GM19351 (cell line): ENCODE results near the gene BCL7B.
A peak's percentile ranks its signal among the peaks of the same experiment; 100 is the strongest.
"Not testable (repeated sequence)": the region's sequence is repeated elsewhere in the genome, so short reads cannot be mapped to it uniquely, and the experiment has no call there.

Experiments
- ATAC-seq: cut with Tn5 transposase; IDR thresholded peaks from one replicate; pipeline ENCODE4 v1.9.1; 2021; ENCODE audit warnings: mild to moderate bottlenecking, moderate library complexity; ENCODE audit not compliant: unreplicated experiment

Gene BCL7B

GRCh38 chr7:73557397-73558257 is at the start of gene BCL7B:
Gene BCL7B, minus strand, starts transcription at chr7:73557690. Its CDS starts 112 bp downstream, at chr7:73557578.
- ATAC-seq, result peak; percentile 41

DNA sequence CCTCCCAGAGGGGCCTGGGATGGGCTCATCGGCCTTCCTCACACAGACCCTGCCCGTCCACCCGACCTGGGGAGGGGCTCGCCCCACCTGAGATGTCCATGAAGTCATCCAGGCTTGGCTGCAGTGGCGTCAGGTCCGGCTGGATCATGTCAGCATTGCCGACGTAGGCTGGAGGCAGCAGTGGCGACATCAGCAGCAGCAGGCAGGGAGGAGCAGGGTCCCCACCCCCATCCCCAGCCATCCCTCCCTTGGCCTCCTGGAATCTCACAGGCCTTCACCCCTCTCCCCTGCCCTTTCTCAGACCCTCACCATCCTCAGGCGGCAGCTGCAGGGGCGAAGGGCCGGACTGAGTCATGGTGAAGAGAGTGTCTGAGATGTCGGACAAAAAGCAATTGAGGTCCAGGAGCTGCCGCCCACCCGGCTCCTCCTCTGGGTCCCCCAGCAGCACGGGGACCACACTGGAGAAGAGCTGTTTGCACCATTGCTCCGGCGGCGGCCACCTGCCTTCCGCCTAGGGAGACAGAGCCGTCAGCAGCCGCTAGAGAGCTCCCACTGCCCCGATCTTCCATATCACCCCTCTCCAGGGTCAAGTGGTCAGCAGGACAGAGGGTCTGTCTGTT is 48.2 kb upstream of the BCL7B start:
- ATAC-seq, result no peak

GRCh38 chr7:73602721-73603651 is 45.5 kb upstream of the BCL7B start:
- no peak for ATAC-seq

- no peak for ATAC-seq
Measured at GRCh38 chr7:73599916-73600315, 42.4 kb upstream of the BCL7B start.

DNA sequence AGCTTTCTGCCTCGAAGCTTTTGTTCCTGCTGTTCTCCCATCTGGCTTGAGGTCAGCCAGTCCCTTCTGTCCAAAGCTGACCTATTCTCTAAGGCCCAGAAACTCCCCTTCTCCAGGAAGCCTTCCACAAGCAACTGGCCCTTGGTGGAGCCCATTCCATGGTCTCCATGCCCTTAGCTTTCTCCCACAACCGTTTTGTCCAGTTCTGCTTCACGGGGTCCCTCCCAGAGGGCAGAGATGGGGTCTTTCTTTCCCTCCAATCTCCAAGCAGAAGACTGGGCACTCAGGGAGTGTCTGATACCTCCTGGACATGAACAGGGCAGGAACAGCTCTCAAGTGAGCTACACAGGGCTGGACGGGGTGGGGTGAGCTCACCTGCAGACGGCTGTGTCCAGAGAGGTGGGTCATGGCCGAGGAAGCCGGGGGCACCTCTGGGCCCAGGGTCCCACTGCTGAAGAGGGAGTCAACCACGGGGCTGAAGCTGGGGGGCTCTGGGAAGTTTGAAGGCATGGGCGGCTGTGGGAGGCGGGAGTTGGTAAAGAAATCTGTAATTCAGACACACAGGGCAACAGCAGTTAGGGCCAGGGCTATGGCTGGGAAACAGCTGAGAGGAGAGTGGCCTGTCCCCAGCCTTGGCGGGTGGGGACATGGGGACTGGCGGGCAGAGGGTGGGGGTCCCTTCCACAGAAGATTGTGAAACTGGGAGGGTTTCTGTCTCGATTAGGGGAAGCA is 41.8 kb upstream of the BCL7B start:
- no peak for ATAC-seq

- ATAC-seq, result no peak
Measured at GRCh38 chr7:73597978-73598782, 40.7 kb upstream of the BCL7B start.

DNA sequence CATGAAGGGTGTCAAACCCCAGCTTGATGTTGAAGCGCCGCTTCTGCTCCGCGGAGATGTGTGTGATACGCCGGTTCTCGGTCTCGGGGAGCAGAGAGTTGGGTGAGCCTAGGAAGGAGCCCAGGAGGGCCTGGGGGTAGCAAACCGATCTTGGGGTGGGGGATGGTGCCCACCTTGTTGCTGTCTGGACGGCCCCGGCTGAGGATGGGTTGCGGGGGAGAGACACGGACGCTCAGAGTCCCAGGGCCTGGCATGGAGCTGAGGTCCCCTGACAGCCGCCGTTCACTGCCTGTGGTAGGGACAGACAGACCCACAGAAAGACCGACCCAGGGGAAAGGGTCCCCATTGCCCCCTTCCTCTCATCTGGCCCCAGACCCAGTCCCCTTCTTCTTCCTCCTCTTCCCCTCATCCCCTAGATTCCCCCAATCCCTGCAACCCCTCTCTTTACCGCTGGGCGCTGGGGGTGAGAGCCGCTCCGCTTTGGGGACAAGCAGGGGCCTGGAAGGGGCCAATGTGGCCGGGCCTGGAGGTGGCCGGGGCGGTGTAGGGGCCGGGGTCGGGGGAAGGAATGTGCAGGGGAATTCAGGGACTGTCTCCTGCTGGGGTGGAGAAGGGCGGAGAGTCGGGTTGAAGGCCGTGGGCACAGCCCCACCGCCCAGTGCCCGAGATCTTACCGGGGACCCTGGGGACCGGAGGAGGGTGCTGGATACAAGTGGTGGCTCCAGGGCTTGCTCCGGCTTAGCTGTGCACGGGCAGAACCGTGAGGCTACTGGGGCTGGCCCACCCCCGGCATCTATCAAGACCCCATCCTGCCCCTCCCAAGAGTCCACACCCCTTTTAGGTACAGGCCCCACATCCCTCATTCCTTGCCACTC is 38.9 kb upstream of the BCL7B start:
- no peak for ATAC-seq

GRCh38 chr7:73595358-73595757 is 37.9 kb upstream of the BCL7B start:
- no peak for ATAC-seq

GRCh38 chr7:73593207-73594045 is 35.9 kb upstream of the BCL7B start:
- no peak for ATAC-seq

DNA sequence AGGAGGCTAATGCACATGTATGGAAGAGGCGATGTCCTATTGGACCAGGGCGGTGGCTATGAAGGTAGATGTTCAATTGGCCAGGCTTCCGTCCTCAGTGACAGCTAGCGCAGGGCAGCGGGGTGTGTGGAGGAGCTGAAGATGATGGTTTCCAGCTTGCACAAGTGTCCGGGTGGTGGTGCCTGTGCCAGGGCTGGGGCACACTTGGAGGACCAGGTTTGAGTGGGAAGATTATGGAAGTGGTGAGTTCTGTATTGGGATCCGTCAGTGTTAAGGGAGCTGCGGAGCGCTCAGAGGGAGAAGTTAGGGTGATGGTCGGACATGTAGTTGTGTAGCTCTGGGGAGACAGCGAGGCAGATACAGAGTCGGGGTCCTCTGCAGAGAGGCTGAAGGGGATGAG is 29.4 kb upstream of the BCL7B start:
- ATAC-seq, result no peak

GRCh38 chr7:73585196-73585595 is 27.7 kb upstream of the BCL7B start:
- no peak for ATAC-seq

GRCh38 chr7:73582664-73583202 is 25.2 kb upstream of the BCL7B start:
- no peak for ATAC-seq

GRCh38 chr7:73581006-73581405 is 23.5 kb upstream of the BCL7B start:
- not testable (repeated sequence) for ATAC-seq

- ATAC-seq, result peak; percentile 88
Measured at GRCh38 chr7:73578342-73579128, 21.0 kb upstream of the BCL7B start, which contains the start of gene TBL2. Gene TBL2, minus strand, starts transcription at chr7:73578579. Its CDS starts 30 bp downstream, at chr7:73578549.

DNA sequence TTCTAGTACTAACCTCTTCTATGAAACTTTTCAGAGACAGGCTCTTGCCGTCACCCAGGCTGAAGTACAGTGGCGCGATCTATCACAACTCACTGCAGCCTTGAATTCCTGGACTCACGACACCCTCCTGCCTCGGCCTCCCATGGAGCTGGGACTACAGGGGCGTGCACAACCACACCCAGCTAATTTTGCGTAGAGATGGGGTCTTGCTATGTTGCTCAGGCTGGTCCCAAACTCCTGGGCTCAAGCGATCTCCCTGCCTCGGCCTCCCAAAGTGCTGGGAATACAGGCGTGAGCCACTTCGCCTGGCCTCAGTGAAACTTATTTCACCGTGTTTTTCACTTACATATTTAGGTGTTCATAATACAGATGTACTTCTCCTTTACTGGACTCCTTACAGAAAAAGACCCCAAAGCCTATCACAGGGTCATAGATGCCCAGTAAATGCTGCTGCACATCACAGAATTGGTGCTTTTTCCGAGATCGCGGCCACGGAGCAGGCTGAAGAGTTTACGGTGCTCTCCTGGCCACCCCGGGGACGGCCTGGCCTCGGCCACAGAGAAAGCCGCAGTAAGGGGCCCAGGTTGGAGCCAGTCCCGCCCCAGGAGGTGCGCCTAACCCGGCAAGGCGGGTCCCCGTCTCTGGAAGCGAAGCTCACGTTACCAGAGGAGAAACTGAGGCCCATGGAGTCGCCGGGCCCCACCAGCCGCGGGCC is 20.3 kb upstream of the BCL7B start:
- ATAC-seq, result peak; percentile 20

DNA sequence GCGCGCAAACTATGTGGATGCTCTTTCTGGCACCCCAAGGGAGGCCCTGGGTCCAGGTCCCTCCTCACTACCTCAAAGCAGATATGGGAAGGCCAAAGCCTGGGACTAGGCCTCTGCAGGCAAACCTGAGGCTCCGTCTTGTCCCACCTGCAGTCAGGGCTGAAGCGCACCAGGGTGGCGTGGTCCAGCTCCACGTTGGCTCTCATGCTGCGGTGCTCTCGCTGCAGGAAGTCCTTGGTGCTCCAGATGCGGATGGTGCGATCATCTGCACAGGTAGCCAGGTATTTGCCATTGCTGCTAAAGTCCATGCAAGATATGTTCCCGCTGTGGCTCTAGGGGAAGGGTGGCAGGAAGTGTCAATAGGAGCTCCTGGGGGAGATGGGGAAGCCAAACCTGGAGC is 16.3 kb upstream of the BCL7B start:
- no peak for ATAC-seq
